Measurements from ENCODE around the gene LRRC2.

DNA sequence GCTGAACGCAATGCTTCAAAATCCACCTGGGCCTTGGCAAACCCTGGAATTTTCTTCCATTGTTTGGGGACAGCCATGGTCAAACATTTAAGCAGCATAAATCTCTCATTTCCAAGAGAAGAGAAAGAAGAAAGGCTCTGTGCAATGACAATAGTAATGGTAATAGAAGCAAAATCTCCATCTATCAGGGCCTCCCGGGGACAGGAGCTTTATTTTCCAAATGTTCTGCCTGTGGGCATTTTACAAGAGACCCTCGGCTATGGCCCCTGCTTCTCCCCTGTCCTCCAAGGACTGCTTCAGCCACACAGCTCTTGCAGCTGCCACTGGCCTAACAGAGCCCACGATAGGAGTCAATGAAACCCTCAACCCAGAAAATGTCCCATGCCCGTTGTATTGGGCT is 33.5 kb upstream of the LRRC2 start:
- TF ChIP-seq EZH2 (IDR thresholded peaks at IDR 0.05) = no peak
- no peak for TF ChIP-seq POLR2AphosphoS5 (IDR thresholded peaks at IDR 0.05; ENCODE audit: borderline replicate concordance, low read depth, low read length)
- no peak for TF ChIP-seq FOXP2 (optimal IDR thresholded peaks at IDR 0.05; ENCODE audit: control extremely low read depth, extremely low read length, insufficient read depth)

All from SK-N-MC (cell line).